Osteocyte (in vitro differentiated cells): Measurements from ENCODE around the gene MS4A12. TPM values are rescaled to one million over a fixed set of nuclear protein-coding genes. Genes with fewer than 3 reads are reported as not detected.
A peak's percentile ranks its signal among the peaks of the same experiment; 100 is the strongest.
"Not testable (repeated sequence)": the region's sequence is repeated elsewhere in the genome, so short reads cannot be mapped to it uniquely, and the experiment has no call there.

ENCODE experiments used
- DNase-seq: peaks from one replicate; pipeline ENCODE4 v3.0.0; 2021; ENCODE audit warnings: mixed read lengths; ENCODE audit not compliant: unreplicated experiment; ENCODE audit errors: extremely low spot score
- H3K27ac Mint-ChIP-seq: one replicate; pipeline ENCODE4 v1.8.0; 2021; ENCODE audit warnings: mild to moderate bottlenecking, mixed read lengths; ENCODE audit not compliant: unreplicated experiment
- H3K27me3 Mint-ChIP-seq: one replicate; pipeline ENCODE4 v1.8.0; 2021; ENCODE audit warnings: mixed read lengths; ENCODE audit not compliant: unreplicated experiment
- H3K36me3 Mint-ChIP-seq: one replicate; pipeline ENCODE4 v1.8.0; 2021; ENCODE audit warnings: mixed read lengths; ENCODE audit not compliant: unreplicated experiment
- H3K4me1 Mint-ChIP-seq: one replicate; pipeline ENCODE4 v1.8.0; 2021; ENCODE audit warnings: mixed read lengths; ENCODE audit not compliant: unreplicated experiment
- H3K4me3 Mint-ChIP-seq: one replicate; pipeline ENCODE4 v1.8.0; 2021; ENCODE audit warnings: mild to moderate bottlenecking, moderate library complexity, mixed read lengths; ENCODE audit not compliant: unreplicated experiment
- H3K9me3 Mint-ChIP-seq: one replicate; pipeline ENCODE4 v1.8.0; 2021; ENCODE audit warnings: mixed read lengths; ENCODE audit not compliant: unreplicated experiment
- CTCF ChIP-seq: fragments of 200-600 bp; sonication (generic); IDR thresholded peaks from 2 replicates; pipeline ENCODE4 v1.5.0; 2021; ENCODE audit warnings: antibody characterized with exemption, mild to moderate bottlenecking, moderate library complexity
- total RNA-seq: library from RNA; stranded (reverse); gene quantifications from 2 replicates; pipeline ENCODE4 v1.2.1, GENCODE V29; 2021

Gene MS4A12
- total RNA-seq, 1 donor from 2014 or later = not detected

DNA sequence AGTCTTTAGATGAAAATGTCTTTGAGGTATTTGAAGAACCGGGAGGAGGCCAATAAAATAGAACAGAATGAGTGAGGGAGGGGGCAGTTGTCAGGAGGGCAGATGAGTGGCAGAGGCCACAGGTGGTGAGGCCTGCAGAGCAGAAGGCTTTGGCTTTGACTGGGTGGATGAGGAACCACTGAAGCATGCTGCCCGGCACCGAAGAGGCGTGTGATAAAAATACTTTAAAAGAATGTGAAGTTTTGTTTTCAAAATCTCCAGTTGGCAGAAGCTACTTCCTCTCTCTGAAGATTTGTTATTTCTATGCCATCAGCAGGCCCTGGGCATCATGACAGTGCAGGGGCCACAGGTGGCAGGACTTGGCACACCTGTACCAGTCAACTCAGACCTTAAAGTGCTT lies 6.3 kb downstream of the MS4A12 start:
- no peaks in the 10 kb centered on the region for H3K9me3 Mint-ChIP-seq
- H3K27ac Mint-ChIP-seq = peak overlapping the region; percentile 12
- no peak for DNase-seq
- no peaks in the 10 kb centered on the region for H3K36me3 Mint-ChIP-seq
- H3K4me1 Mint-ChIP-seq = peaks cover 26% of the 10 kb centered on the region
- no peaks in the 10 kb centered on the region for H3K27me3 Mint-ChIP-seq
- no peak for TF ChIP-seq CTCF
- no peak overlapping the region for H3K4me3 Mint-ChIP-seq

DNA sequence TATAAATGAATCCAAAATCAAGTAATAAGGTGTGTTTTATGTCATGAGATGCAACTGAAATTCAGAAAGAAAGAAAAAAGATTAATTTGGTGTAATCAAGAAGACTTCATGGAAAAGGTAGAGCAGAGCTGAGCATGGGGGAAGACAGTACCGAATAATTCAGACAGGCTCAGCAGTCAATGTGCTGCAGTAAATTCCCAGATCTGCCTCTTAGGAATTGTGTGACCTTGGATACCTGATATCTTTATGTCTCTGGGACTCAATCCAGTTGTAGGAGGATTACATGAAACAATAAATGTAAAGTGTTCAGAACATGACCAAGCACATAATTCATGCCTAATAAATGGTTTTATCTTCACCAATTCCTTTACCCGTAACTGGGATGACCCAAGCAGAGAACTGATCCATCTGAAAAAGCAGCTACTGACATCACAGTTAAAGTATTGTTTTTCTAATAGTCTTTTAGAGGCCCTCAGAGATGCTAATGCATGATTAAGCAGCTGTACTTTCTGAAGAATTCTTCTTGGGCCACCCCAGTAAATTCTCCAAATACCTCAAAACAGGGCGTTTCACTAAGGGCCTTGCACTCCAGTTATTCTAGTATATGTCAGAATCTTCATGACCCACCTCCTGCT lies 7.8 kb downstream of the MS4A12 start:
- no peaks in the 10 kb centered on the region for H3K9me3 Mint-ChIP-seq
- H3K27me3 Mint-ChIP-seq = no peaks in the 10 kb centered on the region
- no peak for TF ChIP-seq CTCF
- peak overlapping the region; percentile 41 for H3K27ac Mint-ChIP-seq
- no peak overlapping the region for H3K4me3 Mint-ChIP-seq
- H3K36me3 Mint-ChIP-seq = no peaks in the 10 kb centered on the region
- peaks cover 26% of the 10 kb centered on the region for H3K4me1 Mint-ChIP-seq
- no peak for DNase-seq

DNA sequence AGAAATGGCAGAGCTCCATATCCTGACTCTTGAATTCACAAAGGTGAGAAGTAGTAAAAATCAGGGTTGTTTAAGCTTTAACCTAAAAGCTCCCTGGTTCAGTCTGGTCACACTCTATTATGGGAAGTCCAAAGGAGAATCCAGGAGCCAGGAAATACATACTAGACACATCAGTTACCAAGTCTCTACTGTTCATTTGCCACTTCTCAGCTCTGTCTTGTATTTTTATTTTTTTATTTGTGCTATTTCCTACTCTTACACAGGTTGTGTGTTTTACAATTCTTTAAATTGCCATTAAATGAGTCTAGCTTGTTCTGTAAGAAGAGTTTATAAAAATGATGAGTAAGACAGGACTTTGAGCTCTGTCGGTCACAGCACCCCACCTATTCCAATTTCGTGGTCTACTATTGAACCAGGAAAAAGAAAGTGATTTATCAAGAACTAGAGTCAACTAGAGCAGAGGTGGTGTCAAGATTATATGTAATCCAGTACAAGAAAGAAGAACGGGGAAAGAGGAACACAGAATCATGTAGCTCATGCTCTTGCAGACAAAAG lies 9.7 kb downstream of the MS4A12 start:
- peaks cover 26% of the 10 kb centered on the region for H3K4me1 Mint-ChIP-seq
- H3K27me3 Mint-ChIP-seq = no peaks in the 10 kb centered on the region
- H3K9me3 Mint-ChIP-seq = no peaks in the 10 kb centered on the region
- H3K36me3 Mint-ChIP-seq = no peaks in the 10 kb centered on the region
- no peak for TF ChIP-seq CTCF
- H3K27ac Mint-ChIP-seq = no peak overlapping the region
- DNase-seq = no peak
- no peak overlapping the region for H3K4me3 Mint-ChIP-seq

DNA sequence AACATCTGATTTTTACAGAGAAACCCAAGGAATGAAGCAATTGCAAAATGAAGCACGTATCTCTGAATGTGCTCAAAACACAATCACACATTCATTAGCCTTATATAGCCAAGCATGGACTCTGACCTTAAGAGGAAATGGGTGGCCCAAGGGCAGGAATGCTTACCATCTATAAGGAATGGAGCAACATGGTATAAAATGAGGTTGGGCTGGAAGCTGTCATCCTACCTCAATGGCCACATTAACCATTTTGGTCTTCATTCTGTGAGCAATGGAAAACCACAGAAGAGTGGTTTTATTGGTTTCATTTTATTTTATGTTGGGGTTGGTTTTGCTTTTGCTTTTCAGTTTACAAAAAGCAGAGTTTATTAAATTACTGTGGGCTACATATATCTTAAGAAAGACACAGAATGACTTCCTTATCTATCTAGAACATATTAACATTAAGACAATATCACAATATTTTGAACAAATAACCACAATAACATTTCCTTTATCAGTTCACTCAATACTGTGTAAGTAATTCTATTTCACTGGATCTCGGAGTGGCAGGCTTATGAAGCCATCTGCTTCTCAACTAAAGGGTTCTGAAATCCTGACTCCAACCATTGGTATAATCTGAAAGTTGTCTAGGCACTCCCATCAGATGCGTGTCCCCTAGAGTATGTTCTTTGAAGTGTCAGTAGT lies 11.8 kb downstream of the MS4A12 start:
- Mint-ChIP-seq H3K27ac (no peak overlapping the region), H3K27me3 (no peaks in the 10 kb centered on the region), H3K4me3 (no peak overlapping the region), H3K36me3 (no peaks in the 10 kb centered on the region), H3K4me1 (peaks cover 12% of the 10 kb centered on the region), H3K9me3 (no peaks in the 10 kb centered on the region)
- no peak for DNase-seq
- no peak for TF ChIP-seq CTCF

- not testable (repeated sequence) for H3K36me3 Mint-ChIP-seq, DNase-seq, H3K27me3 Mint-ChIP-seq, H3K27ac Mint-ChIP-seq, H3K4me3 Mint-ChIP-seq, H3K9me3 Mint-ChIP-seq
- peaks cover 25% of the 10 kb centered on the region for H3K4me1 Mint-ChIP-seq
Observed at GRCh38 chr11:60509609-60510008, 17.0 kb downstream of the MS4A12 start.

DNA sequence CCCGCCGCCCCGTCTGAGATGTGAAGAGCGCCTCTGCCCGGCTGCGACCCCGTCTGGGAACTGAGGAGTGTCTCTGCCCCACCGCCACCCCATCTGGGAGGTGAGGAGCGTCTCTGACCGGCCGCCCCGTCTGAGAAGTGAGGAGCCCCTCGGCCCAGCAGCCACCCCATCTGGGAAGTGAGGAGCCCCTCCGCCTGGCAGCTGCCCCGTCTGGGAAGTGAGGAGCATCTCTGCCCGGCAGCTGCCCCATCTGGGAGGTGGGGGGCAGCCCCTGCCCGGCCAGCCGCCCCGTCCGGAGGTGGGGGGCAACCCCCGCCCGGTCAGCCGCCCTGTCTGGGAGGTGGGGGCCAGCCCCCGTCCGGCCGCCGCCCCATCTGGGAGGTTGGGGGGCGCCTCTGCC lies 17.6 kb downstream of the MS4A12 start:
- H3K36me3 Mint-ChIP-seq, H3K4me3 Mint-ChIP-seq, H3K27ac Mint-ChIP-seq, H3K27me3 Mint-ChIP-seq, H3K9me3 Mint-ChIP-seq, DNase-seq: not testable (repeated sequence)
- H3K4me1 Mint-ChIP-seq = peaks cover 25% of the 10 kb centered on the region
